Stimulated activated CD4-positive, alpha-beta T cell treated with anti-CD3 and anti-CD28 coated beads, Interleukin-2, amount 100 ng/mL, for 4 hours (primary cell): ENCODE data around the gene MX2.
"Not testable (repeated sequence)": the region's sequence is repeated elsewhere in the genome, so short reads cannot be mapped to it uniquely, and the experiment has no call there.

ENCODE experiments used
- DNase-seq: peaks from one replicate; pipeline ENCODE4 v3.0.0-alpha.2; 2020; ENCODE audit warnings: low read depth

MX2 gene

DNA sequence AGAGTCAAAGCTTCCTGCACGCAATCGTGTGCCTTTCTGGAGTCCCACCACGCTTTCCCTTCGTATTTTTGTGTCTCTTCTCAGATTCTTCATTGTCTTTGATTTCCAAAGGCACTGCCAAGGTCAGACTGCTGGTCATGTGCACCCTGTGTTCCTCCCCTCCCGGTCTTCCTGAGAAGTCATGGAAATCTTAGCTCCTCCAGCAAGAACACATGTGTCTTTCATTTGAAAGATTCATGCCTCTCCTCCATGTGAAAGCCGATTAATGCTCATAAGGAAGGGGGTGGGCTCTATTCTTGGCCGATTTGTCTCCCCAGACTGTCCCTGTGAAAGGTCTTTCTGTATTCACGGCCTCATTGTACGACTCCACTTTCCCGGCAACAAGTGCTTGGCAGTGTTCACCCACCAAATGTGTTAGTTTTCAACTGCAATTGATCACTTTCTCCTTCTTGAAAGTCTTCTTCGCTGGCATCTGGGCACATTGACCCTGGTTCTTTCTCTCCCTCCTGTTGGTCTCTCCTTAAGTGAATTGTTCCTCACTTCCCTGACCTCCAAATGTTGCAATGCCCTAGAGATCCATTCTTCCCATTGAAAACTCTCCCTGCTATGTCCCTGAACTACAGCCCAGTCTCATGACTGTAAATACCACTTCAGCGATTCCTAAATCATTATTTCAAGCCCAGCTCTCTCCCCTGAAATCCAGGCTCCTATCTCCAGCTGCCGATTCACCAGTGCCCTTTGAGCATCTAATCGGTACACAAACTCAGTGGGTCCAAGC, 25.4 kb downstream of the MX2 start:
- no peak for DNase-seq

DNA sequence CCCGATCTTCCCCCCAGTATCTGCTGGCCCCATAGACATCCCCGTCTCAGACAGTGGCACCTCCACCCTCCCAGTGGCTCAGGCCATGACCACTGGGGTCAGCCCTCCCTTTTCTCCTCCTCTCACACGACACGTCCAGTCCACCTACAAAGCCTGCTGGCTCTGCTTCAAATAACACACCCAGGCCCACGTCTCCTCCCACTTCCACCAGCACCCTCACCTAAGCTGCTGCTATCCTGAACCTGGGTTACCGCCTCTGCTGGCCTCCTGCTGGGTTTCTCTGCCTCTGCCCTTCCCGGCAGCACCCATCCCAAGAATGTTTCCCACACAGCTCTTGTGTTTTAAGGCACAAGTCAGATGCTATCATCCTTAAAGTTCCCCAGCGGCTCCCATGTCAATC, 26.0 kb downstream of the MX2 start:
- no peak for DNase-seq

DNA sequence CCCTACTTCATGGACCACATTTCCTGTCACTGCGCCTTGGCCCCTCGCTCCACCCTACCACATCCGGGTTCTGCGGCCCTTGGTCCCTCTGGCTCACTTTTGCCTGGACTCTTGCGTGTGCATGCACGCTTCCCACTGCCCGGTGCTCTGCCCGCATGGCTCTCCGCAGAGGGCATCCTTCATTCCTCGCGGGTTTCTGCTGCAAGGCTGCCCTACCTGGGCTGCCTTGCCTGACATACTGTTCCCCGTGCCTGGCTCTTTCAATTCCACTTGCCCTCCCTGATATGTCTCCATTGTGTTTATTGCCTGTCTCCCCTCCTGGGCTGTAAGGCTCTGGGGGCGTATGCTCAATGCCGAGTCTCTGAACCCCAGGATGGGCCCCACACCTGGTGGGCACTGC, 26.4 kb downstream of the MX2 start:
- no peak for DNase-seq

DNA sequence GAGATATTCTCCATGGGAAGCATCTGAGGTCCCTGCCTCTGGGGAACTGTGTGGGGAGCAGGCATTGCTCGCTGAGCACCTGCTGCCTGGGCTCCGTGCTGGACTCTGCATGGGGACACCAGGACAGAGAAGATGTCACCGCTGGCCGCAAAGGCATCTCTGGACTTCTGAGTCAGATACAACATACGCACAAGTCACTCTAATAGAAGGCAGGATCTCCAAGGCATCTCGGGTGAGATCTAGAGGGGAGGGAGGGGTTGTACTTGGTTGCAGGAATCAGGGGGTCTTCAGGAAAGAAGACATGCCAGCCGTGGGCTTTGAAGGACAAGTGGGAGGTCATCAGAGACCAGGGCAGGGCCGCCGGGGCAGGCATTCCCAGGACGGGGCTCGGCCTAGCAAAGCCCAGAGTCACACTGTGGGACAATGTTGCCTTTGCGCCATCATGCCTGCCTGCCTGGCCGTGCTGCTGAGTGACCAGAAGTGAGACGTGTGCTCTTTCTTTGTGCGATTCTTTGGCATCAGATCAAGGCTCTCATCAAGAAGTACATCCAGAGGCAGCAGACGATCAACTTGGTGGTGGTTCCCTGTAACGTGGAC, 28.3 kb downstream of the MX2 start:
- no peak for DNase-seq

DNA sequence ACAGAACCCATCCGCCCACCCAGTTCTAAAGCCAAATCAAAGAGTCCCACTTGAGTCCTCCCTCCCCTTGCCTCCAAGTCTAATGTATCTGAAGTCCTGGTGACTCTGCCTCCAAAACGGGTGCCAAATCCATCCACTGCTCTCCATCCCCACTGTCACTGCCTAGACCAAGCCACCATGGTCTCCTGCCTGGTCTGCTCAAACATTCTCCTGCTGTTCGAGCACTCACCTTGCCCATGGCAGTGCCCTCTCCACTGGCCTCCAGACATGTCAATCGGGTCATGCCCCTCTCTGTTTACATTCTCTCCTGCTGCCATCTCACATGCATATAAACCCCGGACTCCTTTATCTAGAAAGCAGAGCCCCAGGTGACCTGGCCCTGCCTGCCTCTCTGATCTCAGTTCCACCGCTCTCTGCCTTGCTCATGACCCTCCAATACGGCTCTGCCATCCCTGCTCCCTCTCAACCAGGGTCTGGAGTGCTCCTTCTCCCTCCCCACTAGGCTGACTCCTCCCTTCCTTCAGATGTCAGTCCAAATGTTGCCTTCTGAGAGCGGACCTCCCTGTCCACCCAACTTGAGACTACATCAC, 32.1 kb downstream of the MX2 start:
- DNase-seq, result no peak

DNA sequence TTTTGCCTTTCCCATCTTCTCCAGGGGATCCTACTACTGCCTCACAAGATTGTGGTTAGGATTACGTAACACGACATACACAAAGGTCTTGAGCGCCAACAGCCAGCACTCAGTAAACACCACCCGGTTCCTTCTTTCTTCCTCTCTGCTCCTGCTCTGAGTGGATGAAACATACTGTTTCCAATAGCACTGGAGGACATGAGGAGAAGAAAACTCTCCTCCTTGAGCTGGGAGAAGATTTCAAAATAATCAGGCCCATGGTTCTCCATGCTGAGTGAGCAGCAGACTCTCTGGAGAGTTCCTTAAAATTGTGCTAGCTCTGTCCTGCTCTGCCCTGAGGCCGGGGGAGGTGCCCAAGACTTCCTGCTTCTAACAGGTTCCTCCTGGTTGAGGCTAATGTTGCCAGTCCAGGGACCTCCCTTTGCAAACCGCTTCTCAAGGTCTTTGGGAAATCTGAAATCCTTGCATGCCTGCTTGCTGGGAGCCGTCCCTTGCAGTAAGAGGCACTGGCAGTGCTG, 34.8 kb downstream of the MX2 start:
- no peak for DNase-seq

DNA sequence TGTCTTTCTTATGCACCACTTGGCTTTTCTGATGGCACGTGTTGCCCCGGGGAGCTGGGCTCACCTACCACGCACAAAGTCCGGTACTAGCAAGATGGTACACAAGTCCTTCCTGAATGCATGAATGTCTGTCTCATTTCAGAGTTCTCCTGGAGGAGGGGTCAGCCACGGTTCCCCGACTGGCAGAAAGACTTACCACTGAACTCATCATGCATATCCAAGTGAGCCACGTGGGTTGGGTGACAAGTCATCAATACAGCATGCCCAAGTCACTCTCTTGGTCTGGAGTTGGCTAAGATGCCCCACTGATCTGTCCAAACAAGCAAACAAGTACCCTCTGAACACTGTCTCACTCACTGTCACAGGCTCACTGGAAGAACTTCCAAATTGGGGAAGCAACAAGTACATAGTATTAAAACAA, 35.7 kb downstream of the MX2 start:
- DNase-seq, result no peak

DNA sequence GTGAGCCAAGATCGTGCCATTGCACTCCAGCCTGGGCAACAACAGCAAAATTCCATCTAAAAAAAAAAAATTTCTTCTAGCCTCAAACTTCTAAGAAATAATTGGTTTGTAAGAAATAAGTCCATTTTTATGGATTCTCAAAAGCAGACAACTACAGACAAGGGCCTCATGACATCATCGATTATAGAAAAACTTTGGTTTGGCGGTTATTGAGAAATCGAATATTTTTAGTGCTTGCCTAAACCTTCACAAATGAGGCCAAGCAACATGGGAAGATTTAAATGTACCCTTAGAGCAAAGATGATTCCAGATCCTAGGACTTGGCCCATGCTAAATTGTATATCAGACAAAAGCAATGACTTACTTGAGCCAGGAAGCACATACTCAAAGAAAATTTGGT, 36.4 kb downstream of the MX2 start:
- no peak for DNase-seq

DNA sequence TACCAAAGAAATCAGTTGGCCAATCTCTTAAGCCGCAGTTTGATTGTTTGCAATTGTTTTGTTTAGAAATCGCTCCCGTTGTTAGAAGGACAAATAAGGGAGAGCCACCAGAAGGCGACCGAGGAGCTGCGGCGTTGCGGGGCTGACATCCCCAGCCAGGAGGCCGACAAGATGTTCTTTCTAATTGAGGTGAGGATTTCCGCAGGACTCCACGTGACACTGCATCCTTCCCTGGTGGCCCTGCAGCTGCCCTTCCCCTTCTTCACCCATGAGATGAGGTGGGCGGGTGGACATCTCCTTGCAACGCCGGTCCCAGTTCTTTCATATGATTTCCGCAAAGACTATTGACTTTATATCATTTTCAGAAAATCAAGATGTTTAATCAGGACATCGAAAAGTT, 37.0 kb downstream of the MX2 start:
- DNase-seq, result no peak

DNA sequence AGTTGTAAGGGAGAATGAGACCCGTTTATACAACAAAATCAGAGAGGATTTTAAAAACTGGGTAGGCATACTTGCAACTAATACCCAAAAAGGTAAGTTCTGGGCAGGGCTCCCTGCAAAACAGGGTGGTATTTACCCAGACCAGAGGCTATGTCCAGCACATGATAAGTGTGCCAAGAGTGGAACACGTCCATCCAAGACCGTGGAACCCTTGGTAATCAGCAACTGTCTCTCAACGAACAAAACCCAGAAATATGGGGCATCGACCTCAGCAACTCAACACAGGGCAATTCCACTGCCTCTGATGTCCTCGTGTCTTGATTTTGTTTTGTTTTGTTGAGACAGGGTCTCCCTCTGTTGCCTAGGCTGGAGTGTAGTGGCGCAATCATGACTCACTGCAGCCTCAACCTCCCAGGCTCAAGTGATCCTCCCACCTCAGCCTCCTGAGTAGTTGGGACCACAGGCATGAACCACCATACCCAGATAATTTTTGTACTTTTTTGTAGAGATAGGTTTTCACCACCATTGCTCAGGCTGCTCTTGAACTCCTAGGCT, 37.5 kb downstream of the MX2 start:
- DNase-seq, result no peak

DNA sequence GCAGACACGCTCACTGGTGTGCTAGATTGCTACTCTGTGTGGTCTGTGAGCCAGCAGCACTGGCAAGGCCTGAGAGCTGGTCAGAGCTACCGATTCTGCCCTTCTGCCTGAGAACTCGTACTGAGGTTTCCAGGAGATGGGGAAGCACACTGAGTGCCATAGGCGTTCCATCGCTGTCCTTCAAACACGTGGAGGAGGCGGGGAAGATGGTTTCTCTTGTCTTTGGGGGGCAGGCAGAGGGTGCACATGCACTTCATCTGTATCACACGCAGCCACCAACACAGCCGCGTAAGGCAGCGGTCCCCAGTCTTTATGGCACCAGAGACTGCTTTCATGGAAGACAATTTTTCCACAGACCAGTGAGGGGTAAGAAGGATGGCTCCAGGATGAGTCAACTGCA, 40.4 kb downstream of the MX2 start:
- DNase-seq, result no peak

DNA sequence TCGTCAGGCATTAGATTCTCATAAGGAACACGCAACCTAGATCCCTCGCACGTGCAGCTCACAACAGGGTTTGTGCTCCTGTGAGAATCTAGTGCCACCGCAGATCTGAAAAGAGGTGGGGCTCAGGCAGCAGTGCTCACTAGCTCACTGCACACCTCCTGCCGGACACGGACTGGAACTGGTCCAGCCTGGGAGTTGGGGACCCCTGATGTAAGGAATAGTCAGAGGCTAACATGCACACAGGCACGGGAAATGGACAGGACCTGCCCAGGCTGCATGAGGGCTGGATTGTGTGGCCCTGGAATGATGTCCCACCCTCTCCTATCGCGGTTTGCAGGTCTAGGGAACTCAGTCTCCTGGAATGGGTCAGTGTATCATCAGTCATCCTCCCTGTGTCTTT, 41.0 kb downstream of the MX2 start:
- no peak for DNase-seq

DNA sequence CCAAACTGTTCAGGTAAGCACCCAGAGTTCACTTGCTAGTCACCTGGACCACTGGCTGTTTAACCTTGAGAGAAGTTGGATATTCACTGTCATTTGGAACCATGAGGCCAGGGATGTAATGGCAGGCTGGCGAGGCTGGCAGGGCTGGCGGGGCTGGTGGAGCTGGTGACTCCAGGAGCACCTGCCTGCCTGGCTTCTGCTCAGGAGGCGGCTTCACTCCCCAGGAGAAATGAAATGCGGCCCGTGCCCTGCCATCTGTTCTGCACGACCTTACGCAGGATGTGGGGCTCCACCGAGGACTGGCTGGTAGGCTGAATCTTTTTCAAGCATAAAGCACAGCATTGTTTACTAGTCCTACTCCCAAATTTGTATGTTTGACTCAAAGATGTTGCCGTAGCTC, 41.5 kb downstream of the MX2 start:
- no peak for DNase-seq

DNA sequence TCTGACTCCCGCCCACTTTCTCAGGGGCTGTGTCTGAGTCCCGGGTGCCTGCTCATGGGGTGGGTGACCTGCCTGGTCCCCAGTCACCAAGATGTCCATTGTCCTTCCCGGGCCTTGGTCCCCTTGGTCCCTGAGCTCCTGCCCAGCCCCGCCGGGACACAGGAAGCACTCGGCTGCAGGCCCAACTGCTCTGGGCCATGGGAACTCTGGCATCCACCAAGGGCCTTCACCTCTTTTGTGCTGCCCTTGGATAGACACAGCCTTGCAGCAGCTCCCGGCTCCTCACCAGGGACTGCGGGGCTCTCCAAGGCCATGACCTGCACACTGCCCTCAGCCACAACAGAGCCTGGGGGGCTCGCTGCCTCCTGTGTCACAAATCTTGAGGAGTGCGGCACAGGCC, 42.1 kb downstream of the MX2 start:
- DNase-seq, result no peak

DNA sequence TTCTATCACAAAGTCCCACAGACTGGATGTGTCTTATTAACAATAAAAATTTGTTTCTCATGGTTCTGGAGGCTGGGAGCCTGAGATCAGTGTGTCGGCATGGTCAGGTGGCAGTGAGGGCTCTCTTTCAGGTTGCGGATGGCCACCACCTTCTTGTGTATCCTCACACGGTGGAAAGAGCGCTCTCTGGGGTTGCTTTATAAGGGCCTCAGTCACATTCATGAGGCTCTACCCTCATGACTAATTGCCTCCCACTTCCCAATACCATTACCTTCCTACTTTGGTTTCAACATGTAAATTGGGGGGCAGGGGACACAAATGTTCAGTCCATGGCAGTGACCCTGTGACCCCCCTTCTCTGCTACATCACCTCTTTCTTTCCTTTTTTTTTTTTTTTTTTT, 43.5 kb downstream of the MX2 start:
- DNase-seq, result no peak

DNA sequence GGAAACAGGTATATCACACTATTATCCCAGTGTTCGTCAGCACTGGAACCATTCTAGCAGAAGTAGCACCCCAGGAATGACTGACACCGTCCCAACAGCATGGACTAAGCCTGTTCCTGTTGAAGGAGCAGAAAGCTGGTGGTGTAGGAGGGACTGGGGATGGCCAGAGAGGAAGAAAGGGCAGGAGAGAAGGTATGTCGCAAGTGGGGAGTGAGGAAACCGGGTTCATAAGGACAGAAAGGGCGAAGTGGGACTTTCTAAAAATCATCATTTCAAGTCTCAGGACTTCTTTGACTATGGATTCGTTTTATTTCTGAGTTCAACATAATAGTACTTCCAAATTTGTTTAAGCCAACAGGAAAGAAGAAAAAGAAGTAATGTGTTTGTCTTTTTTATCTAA, 44.5 kb downstream of the MX2 start:
- no peak for DNase-seq

DNA sequence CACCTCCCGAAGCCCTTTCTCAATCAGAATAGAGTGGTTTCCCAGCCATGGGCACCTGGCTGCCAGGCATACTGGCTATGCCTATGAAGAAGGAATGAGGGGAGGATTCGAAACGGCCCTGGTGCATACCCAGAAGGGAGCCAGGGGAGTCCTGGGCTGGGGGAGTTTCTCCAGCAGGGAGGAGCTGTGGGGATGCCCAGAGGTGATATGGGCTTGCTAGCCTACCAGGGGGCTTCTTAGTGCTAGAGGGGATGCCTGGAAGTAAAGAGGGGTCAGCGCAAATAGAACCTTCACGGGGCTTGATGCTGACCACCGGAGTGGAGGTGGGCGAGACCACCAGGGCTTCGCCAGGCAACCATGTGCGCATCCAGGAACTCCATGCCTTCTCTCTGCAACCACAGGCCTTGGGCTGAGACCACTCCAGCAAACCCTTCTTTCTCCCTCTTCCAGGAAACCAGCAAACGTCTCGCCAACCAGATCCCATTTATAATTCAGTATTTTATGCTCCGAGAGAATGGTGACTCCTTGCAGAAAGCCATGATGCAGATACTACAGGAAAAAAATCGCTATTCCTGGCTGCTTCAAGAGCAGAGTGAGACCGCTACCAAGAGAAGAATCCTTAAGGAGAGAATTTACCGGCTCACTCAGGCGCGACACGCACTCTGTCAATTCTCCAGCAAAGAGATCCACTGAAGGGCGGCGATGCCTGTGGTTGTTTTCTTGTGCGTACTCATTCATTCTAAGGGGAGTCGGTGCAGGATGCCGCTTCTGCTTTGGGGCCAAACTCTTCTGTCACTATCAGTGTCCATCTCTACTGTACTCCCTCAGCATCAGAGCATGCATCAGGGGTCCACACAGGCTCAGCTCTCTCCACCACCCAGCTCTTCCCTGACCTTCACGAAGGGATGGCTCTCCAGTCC, 46.0 kb downstream of the MX2 start:
- no peak for DNase-seq

DNA sequence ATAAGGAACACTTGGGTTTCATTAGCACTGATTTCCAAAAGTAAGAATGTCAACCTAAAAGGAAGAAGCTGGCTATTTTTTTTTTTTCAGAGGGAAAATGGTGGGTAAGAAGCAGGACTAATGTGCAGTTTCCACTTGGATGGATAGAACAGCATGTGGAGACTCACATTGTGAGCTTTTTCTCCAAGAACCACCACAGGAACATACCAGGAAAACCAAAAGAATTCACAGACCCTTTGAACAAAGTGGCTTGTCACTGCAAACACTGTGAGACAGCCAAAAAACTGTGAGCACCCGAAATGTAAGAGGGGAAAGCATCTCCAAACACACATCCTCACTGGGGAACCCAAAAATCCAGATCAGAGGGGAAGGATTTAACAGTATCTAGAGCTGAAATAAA, 48.5 kb downstream of the MX2 start:
- no peak for DNase-seq

DNA sequence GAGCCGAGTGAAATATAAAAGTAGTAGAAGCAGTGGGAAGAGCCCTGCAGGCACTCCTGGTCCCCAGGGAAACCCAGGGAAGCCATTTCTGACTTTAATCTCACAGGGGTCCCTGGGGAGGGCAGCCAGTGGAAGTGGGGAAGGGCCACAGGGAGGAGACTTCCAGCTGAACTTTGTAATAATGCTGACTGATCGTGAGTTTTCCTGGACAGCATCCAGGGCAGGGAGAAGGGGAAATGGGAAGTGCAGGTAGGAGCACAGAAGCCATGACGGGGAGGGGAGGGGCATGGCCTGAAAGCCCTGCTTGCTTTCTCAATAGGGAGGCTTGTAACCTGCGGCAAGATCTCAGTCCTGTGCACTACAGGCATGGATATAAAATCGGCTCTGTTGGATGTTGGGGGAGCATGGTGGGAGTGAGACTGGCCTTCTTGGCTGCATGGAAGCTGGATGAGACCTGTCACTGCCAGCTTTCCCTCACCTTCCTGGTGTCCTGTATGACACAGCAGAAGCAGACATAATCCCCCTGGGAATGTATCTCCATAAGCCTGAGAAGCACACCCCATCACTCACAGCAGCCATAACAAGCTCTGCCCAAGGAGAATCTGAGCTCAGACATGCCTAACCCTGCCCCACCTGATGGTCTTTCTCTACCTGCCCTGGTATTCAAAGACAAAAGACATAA, 49.1 kb downstream of the MX2 start:
- DNase-seq, result no peak

DNA sequence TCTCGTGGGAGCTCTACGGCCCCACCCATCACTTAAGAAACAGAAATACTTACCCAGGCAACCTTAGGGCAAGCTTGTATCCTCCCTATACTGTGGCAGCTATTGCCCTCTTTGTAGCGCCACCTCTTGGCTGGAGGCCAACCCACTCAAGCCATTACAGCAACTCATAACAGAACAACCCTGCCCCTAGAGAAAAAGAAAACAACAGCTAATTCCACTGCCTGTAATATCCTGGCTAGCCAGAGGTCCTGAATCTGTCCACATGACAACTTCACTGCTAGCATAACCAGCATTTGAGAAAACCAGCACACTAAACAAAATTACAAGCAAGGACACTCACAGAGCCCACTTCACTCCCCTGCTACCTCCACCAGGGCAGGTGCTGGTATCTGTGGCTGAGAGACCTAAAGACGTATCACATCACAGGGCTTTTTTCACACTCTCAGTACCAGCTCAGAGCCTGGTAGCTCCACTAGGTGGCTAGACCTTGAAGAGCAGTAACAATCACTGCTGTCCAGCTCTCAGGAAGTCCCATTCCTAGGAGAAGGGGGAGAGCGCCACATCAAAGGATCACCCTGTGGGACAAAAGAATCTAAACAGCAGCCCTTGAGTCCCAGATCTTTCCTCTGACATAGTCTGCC, 49.7 kb downstream of the MX2 start:
- DNase-seq, result no peak

DNA sequence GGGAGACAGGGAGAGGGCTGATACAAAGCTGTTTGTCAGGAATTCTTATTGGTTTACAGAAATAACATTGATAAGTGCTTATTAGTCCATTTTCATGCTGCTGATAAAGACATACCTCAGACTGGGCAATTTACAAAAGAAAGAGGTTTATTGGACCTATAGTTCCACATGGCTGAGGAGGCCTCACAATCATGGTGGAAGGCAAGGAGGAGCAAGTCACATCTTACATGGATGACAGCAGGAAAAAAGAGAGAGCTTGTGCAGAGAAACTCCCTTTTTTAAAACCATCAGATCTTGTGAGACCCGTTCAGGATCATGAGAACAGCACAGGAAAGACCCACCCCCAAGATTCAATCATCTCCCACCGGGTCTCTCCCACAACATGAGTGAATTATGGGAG, 55.7 kb downstream of the MX2 start:
- not testable (repeated sequence) for DNase-seq
